PC-3 (cell line): Measurements from ENCODE around the gene VPS13C. TPM values are rescaled to one million over a fixed set of nuclear protein-coding genes. Genes with fewer than 3 reads are reported as not detected.

Experiments used
- ATAC-seq: fragments of 200-7000 bp; cut with Tn5 transposase; 2 replicates; pipeline ENCODE4 v1.9.1; 2020; ENCODE audit warnings: mild to moderate bottlenecking, moderate library complexity
- BruUV-seq: library from RNA; stranded (reverse); fragments of 400-500 nt; replicated peaks from 2 replicates; lab custom pipeline; 2021; lab: Mats Ljungman, UMichigan
- CTCF ChIA-PET: fragments of 300-600 bp; sonication (Branson Sonifier 250); formaldehyde crosslinking; loops from one replicate; lab custom pipeline; 2022; ENCODE audit warnings: antibody characterized with exemption; lab: Charles Lee
- POLR2A ChIA-PET: fragments of 300-600 bp; sonication (Branson Sonifier 250); formaldehyde crosslinking; loops from one replicate; lab custom pipeline; 2022; ENCODE audit warnings: antibody characterized with exemption; ENCODE audit not compliant: unreplicated experiment; lab: Charles Lee
- DNase-seq: peaks from one replicate; pipeline ENCODE4 v3.0.0-alpha.2; 2015
- H2AFZ ChIP-seq: fragments of 300-600 bp; sonication (generic); 2 replicates; pipeline ENCODE4 v1.6.0; 2016; ENCODE audit warnings: antibody characterized with exemption, low read length
- H3F3A ChIP-seq: fragments of 300-600 bp; sonication (generic); one replicate; pipeline ENCODE4 v1.6.0; 2017; ENCODE audit warnings: antibody characterized with exemption, low read length, control low read depth, mild to moderate bottlenecking; ENCODE audit not compliant: unreplicated experiment
- H3K27ac ChIP-seq: fragments of 300-600 bp; sonication (generic); 2 replicates; pipeline ENCODE4 v1.5.1; 2016; ENCODE audit warnings: mild to moderate bottlenecking, low read length
- H3K27me3 ChIP-seq: fragments of 300-600 bp; sonication (generic); 2 replicates; pipeline ENCODE4 v1.6.1; 2016; ENCODE audit warnings: low read length, mixed read lengths
- H3K36me3 ChIP-seq: fragments of 300-600 bp; sonication (generic); 2 replicates; pipeline ENCODE4 v1.6.1; 2016; ENCODE audit warnings: low read depth, mixed run types, low read length, mixed read lengths
- H3K4me1 ChIP-seq: fragments of 300-600 bp; sonication (generic); 2 replicates; pipeline ENCODE4 v1.5.1; 2016; ENCODE audit warnings: low read length; ENCODE audit not compliant: insufficient read depth
- H3K4me2 ChIP-seq: fragments of 300-600 bp; sonication (generic); 2 replicates; pipeline ENCODE4 v1.6.0; 2016; ENCODE audit warnings: low read length
- H3K4me3 ChIP-seq: fragments of 300-600 bp; sonication (generic); 2 replicates; pipeline ENCODE4 v1.5.1; 2016; ENCODE audit warnings: mild to moderate bottlenecking, low read length, mixed read lengths
- H3K79me2 ChIP-seq: fragments of 300-600 bp; sonication (generic); 2 replicates; pipeline ENCODE4 v1.6.1; 2017; ENCODE audit warnings: low read length, mixed read lengths
- H3K9ac ChIP-seq: fragments of 300-600 bp; sonication (generic); 2 replicates; pipeline ENCODE4 v1.6.0; 2016; ENCODE audit warnings: mild to moderate bottlenecking, low read length
- H3K9me2 ChIP-seq: fragments of 300-600 bp; sonication (generic); replicated peaks from 2 replicates; pipeline ENCODE4 v1.6.1; 2016; ENCODE audit warnings: mixed run types, low read length, mixed read lengths
- H3K9me3 ChIP-seq: fragments of 300-600 bp; sonication (generic); 2 replicates; pipeline ENCODE4 v1.6.1; 2016; ENCODE audit warnings: low read length, mixed read lengths
- H4K20me1 ChIP-seq: fragments of 300-600 bp; sonication (generic); 2 replicates; pipeline ENCODE4 v1.6.1; 2016; ENCODE audit warnings: low read length, mixed read lengths
- EZH2 ChIP-seq: fragments of 300-600 bp; sonication (generic); IDR thresholded peaks from one replicate; pipeline ENCODE4 v1.6.1; 2017; ENCODE audit warnings: antibody characterized with exemption, mild to moderate bottlenecking, low read length; ENCODE audit not compliant: unreplicated experiment
- EZH2phosphoT487 ChIP-seq: fragments of 300-600 bp; sonication (generic); IDR thresholded peaks from 2 replicates; pipeline ENCODE4 v1.6.1; 2018; ENCODE audit warnings: mild to moderate bottlenecking, antibody characterized with exemption, low read length, borderline replicate concordance
- intact Hi-C: fragments of 100-400 bp; cut with micrococcal nuclease; formaldehyde crosslinking; loops from 2 replicates; pipeline ENCODE4 v1.9.0; 2023
- total RNA-seq: library from RNA; depleted of rRNA; stranded (reverse); fragments of >200 nt; gene quantifications from 2 replicates; pipeline ENCODE4 v1.2.3, GENCODE V29; 2014
- TF ChIP-seq, protein P1 (sequence below): fragments of 300-600 bp; sonication (generic); conservative IDR thresholded peaks from 2 replicates; pipeline ENCODE4 v1.5.1; 2017; ENCODE audit warnings: antibody characterized with exemption, low read depth, mild to moderate bottlenecking, low read length

The VPS13C gene
- total RNA-seq, 1 experiment from 2014 or later = 11.4 TPM

DNA sequence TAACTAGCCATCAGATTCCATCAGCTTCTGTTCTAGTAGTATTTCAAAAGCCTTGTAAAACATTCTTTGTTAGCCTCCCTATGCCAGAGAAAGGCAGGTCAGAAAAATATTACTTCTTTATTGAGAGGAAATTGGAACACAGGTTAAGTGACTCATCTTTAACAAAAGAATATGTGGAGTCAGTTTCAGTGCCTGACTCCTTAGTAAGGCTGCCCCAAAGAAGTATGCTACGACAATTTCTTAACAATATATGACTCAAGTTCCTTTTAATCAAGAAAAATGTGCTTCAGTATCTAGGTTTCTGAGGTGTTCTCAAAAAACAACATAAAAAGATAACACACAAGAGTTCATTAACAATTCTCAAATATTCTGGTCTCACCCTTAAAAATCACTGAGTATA is 139.2 kb downstream of the VPS13C start:
- no peaks in the 10 kb centered on the region for H3F3A ChIP-seq
- no peaks in the 10 kb centered on the region for H3K79me2 ChIP-seq
- DNase-seq (peak; percentile 36), ATAC-seq (no peak; the same call in none of the 2 replicates)
- ChIA-PET CTCF (no interaction called here), POLR2A (no interaction called here)
- H3K9me3 ChIP-seq = no peaks in the 10 kb centered on the region
- intact Hi-C loops = loop anchor here (5.0 kb wide), 1 partner anchor 44 kb away; no protein-coding TSS in a partner anchor
- 0 out of 2 replicates have a peak, but pooled peaks cover 3% of the 10 kb centered on the region for H3K36me3 ChIP-seq
- no peak overlapping the region for H3K4me2 ChIP-seq
- TF ChIP-seq, protein P1, sequence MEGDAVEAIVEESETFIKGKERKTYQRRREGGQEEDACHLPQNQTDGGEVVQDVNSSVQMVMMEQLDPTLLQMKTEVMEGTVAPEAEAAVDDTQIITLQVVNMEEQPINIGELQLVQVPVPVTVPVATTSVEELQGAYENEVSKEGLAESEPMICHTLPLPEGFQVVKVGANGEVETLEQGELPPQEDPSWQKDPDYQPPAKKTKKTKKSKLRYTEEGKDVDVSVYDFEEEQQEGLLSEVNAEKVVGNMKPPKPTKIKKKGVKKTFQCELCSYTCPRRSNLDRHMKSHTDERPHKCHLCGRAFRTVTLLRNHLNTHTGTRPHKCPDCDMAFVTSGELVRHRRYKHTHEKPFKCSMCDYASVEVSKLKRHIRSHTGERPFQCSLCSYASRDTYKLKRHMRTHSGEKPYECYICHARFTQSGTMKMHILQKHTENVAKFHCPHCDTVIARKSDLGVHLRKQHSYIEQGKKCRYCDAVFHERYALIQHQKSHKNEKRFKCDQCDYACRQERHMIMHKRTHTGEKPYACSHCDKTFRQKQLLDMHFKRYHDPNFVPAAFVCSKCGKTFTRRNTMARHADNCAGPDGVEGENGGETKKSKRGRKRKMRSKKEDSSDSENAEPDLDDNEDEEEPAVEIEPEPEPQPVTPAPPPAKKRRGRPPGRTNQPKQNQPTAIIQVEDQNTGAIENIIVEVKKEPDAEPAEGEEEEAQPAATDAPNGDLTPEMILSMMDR = no peak
- TF ChIP-seq EZH2 = no peak
- TF ChIP-seq EZH2phosphoT487 = no peak
- H3K9me2 ChIP-seq = no peaks in the 10 kb centered on the region
- no peak overlapping the region for H3K9ac ChIP-seq
- H3K4me1 ChIP-seq = peaks cover 9% of the 10 kb centered on the region; the same call in 1 of the 2 replicates
- no TSS peak for BruUV-seq
- no peak overlapping the region for H3K4me3 ChIP-seq
- no peak overlapping the region for H2AFZ ChIP-seq
- H3K27me3 ChIP-seq = no peaks in the 10 kb centered on the region
- no peak overlapping the region for H3K27ac ChIP-seq
- no peaks in the 10 kb centered on the region for H4K20me1 ChIP-seq

DNA sequence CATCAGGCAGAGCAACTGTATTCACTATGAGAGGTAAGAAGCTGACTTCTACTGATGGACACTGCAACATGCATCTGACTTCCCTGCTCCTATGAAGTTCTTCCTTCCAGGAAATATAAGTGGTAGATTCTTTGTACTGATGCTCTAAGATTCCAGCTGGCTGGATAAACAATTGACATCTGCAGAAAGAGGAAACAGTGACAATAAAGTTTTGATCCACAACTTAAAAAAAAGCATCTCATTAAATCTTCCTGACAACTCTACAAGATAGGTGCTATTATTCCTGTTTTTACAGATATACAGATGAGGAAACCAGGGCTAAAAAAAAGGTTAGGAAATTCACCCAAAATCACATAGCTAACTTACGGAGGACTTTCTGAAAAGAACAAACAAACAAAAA is 142.8 kb downstream of the VPS13C start:
- TF ChIP-seq EZH2phosphoT487 = no peak
- ATAC-seq (no peak), DNase-seq (no peak)
- Histone ChIP-seq H3F3A (no peaks in the 10 kb centered on the region), H3K9me3 (no peaks in the 10 kb centered on the region), H2AFZ (no peak overlapping the region), H3K4me1 (peaks cover 9% of the 10 kb centered on the region; the same call in 1 of the 2 replicates), H3K36me3 (0 out of 2 replicates have a peak, but pooled peaks cover 3% of the 10 kb centered on the region), H3K4me2 (no peak overlapping the region), H3K9me2 (no peaks in the 10 kb centered on the region), H3K9ac (no peak overlapping the region), H3K4me3 (no peak overlapping the region), H3K27ac (no peak overlapping the region), H4K20me1 (no peaks in the 10 kb centered on the region), H3K27me3 (no peaks in the 10 kb centered on the region), H3K79me2 (no peaks in the 10 kb centered on the region)
- ChIA-PET POLR2A (no interaction called here), CTCF (no interaction called here)
- BruUV-seq = no TSS peak
- intact Hi-C loops = no loop called here

DNA sequence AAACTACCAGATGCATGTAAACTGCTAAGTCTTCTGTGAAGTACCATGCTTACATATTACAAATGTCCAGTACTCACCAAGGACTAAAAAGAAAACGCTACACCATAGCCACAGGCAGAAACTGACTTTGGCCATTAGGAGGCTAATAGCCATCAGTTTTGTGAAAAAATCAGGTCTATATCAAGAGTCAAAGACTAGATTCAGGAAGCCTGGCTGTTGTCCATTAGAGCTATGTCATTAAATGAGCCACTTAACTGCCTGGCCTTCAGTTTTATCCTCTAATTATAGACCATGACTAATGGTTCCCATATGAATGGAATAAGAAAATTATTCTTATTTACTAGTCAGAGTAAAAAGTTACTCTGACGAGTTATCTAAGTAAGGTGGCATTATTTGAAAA is 144.1 kb downstream of the VPS13C start:
- Histone ChIP-seq H3K4me1 (peaks cover 6% of the 10 kb centered on the region; the same call in 1 of the 2 replicates), H3K4me3 (no peak overlapping the region), H3K4me2 (no peak overlapping the region), H3F3A (no peaks in the 10 kb centered on the region), H3K9ac (no peak overlapping the region), H3K36me3 (0 out of 2 replicates have a peak, but pooled peaks cover 3% of the 10 kb centered on the region), H3K27ac (no peak overlapping the region), H4K20me1 (no peaks in the 10 kb centered on the region), H3K9me2 (no peaks in the 10 kb centered on the region), H3K79me2 (no peaks in the 10 kb centered on the region), H3K9me3 (no peaks in the 10 kb centered on the region), H3K27me3 (no peaks in the 10 kb centered on the region), H2AFZ (no peak overlapping the region)
- no TSS peak for BruUV-seq
- DNase-seq (no peak), ATAC-seq (no peak)
- ChIA-PET CTCF (no interaction called here), POLR2A (no interaction called here)
- intact Hi-C loops = no loop called here
- TF ChIP-seq EZH2 (no peak), EZH2phosphoT487 (no peak)
- TF ChIP-seq, protein P1 = no peak
